Measurements from ENCODE around the gene CHP2.

GRCh38 chr16:23709536-23709935, 45.3 kb upstream of the CHP2 start:
- no peak for TF ChIP-seq CTCF (IDR thresholded peaks at IDR 0.05)
- no peak for TF ChIP-seq POLR2A (IDR thresholded peaks at IDR 0.05)
